GM12873 (cell line): ENCODE measurements around the gene EOLA2.
A peak's percentile ranks its signal among the peaks of the same experiment; 100 is the strongest.
"Not testable (repeated sequence)": the region's sequence is repeated elsewhere in the genome, so short reads cannot be mapped to it uniquely, and the experiment has no call there.

Experiments used
- CTCF ChIP-seq: IDR thresholded peaks from 2 replicates; pipeline ENCODE4 v1.5.1; 2012; ENCODE audit warnings: low read depth, mild to moderate bottlenecking, moderate library complexity, low read length, control low read depth; ENCODE audit not compliant: insufficient read depth; ENCODE audit errors: missing control alignments

EOLA2 gene

DNA sequence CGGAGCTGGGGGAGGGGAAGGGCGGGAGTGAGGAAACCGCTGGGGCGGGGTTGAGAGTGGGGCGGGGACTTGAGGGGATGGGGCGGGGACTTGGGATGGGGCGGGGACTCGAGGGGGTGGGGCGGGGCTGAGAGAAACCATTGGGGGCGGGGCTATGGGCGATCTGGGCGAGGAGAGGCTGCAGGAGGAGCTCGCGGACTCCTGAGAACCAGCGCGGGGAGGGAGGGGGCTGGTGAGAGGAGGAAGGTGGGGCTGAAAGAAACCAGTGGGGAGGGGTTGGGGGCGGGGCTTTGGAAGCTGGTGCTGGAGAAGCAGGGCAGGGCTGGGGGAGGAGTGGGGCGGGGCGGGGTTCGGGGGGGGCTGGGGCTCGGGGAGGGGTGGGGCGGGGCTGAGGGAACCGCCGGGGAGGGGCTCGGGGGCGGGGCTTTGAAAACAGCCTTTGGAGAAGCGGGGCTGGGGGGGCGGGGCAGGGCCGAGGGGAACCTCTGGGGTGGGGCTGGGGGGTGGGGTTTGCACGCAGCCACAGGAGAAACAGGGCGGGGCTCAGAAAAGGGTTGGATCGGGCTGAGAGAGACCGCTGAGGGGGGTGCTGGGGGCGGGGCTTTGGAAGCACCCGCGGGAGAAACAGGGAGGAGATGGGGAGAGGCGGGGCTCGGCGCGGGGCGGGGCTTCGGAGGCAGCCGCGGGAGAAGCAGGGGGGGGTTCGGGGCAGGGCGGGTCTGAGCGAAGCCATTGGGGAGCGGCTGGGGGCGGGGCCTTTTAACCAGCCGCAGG, 777 bp upstream of the EOLA2 start:
- no peak for TF ChIP-seq CTCF

GRCh38 chrX:149937871-149938426, 342 bp downstream of the EOLA2 start:
- TF ChIP-seq CTCF, result no peak

DNA sequence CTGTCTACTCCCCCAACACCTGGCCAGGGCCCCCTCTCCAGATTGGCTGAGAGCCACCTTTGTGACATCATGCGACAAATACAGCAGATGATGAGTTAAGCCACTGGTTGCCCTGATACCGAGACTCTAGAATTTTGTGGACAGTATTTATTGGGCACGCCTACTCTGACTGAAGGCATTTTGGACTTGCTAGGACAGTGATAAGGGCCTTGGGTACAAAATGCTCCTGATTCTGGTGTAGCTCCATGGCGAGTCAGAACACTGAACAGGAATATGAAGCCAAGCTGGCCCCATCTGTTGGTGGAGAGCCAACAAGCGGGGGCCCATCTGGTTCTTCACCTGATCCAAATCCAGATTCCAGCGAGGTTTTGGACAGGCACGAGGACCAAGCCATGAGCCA, 8.9 kb downstream of the EOLA2 start, which contains the start of gene HSFX4:
Gene HSFX4, plus strand, starts transcription at position 174 of the 400 bp plus-strand sequence. Its CDS starts 72 bp downstream, at position 246.
- not testable (repeated sequence) for TF ChIP-seq CTCF

- TF ChIP-seq CTCF, result peak; percentile 18
Observed at GRCh38 chrX:149916745-149917392, 21.4 kb downstream of the EOLA2 start.

GRCh38 chrX:149910178-149910695, 28.1 kb downstream of the EOLA2 start:
- no peak for TF ChIP-seq CTCF

- TF ChIP-seq CTCF, result no peak
Observed at GRCh38 chrX:149909324-149910177, 28.7 kb downstream of the EOLA2 start.

DNA sequence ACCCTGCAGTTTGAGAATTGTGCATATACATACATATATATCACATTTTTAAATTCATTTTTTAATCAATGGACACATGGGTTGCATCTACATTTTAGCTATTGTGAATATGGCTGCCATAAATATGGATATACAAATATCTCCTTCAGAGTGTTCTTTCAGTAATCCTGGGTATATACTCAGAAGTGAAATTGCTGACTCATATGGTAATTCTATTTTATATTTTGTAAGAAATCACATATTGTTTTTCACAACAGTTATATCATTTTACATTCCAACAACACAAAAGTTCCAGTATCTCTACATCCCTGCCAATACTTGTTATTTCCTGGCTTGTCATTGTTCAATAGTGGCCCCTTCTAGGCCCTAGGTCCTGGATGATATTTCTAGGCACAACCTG, 29.6 kb downstream of the EOLA2 start:
- TF ChIP-seq CTCF, result no peak
